Cardiac ventricle fibroblast (primary cell): ENCODE results near the gene PPFIA4. TPM values are rescaled to one million over a fixed set of nuclear protein-coding genes. Genes with fewer than 3 reads are reported as not detected.

Experiments used
- total RNA-seq: library from RNA; depleted of rRNA; stranded (reverse); fragments of >200 nt; gene quantifications from 2 replicates; pipeline ENCODE4 v1.2.3, GENCODE V29; 2015

PPFIA4 gene
- 4.2 and 10.1 TPM in 2 replicates for total RNA-seq

DNA sequence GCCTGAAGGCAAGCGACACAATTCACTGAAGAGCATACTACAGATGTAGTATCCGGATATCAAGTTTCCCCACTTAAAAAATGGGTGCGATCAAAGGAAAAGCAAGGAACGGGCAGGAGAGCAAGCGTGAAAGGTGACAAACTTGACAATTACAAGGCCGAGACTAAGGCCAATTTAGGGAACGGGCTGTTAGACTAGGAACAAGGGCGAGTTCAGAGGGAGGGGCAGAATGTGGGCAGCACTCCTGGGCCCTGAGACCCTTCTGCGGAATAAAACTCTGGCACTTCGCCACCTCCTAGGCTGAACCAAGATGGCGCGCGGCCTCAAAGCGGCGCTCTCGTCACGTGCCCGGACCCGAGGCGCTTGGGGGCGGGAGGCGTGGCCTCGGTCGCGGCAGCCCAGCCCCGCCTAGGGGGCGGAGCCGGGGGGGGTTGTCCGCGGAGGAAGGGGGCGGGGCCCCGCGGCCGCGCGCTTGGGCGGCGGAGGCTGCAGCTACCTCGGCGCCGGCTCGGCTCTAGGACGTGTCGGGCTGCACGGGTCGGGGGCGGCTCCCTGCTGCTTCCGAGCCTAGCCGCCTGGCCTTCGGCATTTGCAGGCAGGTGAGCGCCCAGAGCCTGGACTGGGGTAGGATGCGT, at the start of gene PPFIA4:
TSS of gene PPFIA4 (plus strand) at position 461 of the 635 bp plus-strand sequence. CDS start 12,518 bp downstream, outside the sequence.

GRCh38 chr1:203006948-203007871, 19.1 kb upstream of the PPFIA4 start, which contains the start of gene TMEM183A:
TSS of gene TMEM183A (plus strand) at chr1:203007374. CDS start at chr1:203007466, 92 bp downstream.

GRCh38 chr1:203085528-203086406, 59.5 kb downstream of the PPFIA4 start, which contains the start of gene MYOG:
TSS of gene MYOG (minus strand) at chr1:203086012. CDS start at chr1:203085961, 51 bp downstream.

DNA sequence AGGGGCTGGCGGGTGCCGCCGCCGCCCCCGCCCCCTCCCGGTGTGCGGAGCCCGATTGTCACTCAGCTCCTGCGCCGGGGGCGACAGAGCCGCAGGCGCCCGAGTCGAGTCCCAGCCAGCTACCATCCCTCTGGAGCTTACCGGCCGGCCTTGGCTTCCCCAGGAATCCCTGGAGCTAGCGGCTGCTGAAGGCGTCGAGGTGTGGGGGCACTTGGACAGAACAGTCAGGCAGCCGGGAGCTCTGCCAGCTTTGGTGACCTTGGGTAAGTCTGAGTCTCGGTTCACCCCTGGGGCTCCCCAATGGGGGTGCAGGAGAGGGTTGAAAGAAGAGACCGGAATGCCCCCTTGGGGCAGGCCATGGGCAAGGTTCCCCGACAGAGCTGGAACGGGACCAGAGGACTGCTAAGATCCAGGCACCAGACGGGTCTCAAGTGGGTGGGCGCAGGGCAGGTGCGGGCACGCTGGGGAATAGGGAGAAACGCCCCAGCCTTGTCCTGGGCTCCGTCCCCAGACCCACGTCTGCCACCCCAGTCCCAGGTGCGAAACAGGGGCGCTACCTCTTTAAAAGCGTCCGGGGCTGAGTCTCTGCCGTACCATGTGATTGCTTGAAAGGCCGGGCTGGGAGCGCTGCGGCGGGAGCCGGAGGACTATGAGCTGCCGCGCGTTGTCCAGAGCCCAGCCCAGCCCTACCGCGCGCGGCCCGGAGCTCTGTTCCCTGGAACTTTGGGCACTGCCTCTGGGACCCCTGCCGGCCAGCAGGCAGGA, 101.6 kb downstream of the PPFIA4 start, which contains the start of gene ADORA1:
TSS of gene ADORA1 (plus strand) at position 61 of the 765 bp plus-strand sequence. CDS start 1,116 bp downstream, outside the sequence.

Other genes with a start within 250 kb of the PPFIA4 start
- 44.7 and 56.7 TPM in 2 replicates for gene KDM5B, start 218.1 kb upstream of the PPFIA4 start, total RNA-seq
- 3.8 TPM in 1 of 2 replicates, not detected in the other for gene PCAT6, start 215.5 kb upstream of the PPFIA4 start, total RNA-seq
- gene RABIF, start 137.3 kb upstream of the PPFIA4 start, total RNA-seq: 5.7 and 6.3 TPM in 2 replicates
- 9.3 and 11.2 TPM in 2 replicates for gene KLHL12, start 99.3 kb upstream of the PPFIA4 start, total RNA-seq
- 43.6 and 46.7 TPM in 2 replicates for gene ADIPOR1, start 68.2 kb upstream of the PPFIA4 start, total RNA-seq
- gene CYB5R1, start 59.2 kb upstream of the PPFIA4 start, total RNA-seq: 35.6 and 40.4 TPM in 2 replicates
- gene TMEM183A, start 19.1 kb upstream of the PPFIA4 start, total RNA-seq: 44.9 and 55.6 TPM in 2 replicates
- not detected in 2 replicates for gene MYOG, start 59.5 kb downstream of the PPFIA4 start, total RNA-seq
- gene ADORA1, start 101.2 kb downstream of the PPFIA4 start, total RNA-seq: 8.8 and 11.3 TPM in 2 replicates
- 1.0 and 1.3 TPM in 2 replicates for gene MYBPH, start 149.3 kb downstream of the PPFIA4 start, total RNA-seq
- gene CHI3L1, start 160.2 kb downstream of the PPFIA4 start, total RNA-seq: 2,798 and 3,366 TPM in 2 replicates
- not detected in 2 replicates for gene CHIT1, start 203.2 kb downstream of the PPFIA4 start, total RNA-seq